ENCODE data around the gene PRIM2.

PRIM2 gene

DNA sequence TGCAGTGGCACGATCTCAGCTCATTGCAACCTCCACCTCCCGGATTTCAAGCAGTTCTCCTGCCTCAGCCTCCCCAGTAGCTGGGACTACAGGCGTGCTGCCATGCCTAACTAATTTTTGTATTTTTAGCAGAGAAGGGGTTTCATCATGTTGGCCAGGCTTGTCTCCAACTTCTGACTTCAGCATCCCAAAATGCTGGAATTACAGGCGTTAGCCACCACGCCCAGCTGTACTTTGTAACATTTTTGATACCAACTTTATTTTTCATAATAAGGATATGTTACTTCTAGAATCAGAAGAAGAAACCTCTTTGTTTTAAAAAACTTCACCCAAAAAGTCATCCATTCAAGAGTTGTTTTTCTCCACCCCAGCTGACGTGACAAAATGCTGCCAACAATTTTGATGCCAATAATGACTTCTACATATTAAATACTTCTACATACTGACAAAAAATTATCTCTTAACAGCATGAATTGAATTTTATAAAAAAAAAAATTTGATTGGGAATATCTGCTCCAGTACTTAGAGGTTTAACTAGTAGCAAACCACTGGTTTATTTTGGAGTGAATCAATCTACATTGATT, 22.5 kb upstream of the PRIM2 start:
- H3K79me2 ChIP-seq (ENCODE audit: insufficient read depth, low read length), result no peaks in the 10 kb centered on the region
- H2AFZ ChIP-seq (ENCODE audit: low read depth, low read length, severe bottlenecking), result no peak overlapping the region
- H3K27me3 ChIP-seq (ENCODE audit: low read length), result no peaks in the 10 kb centered on the region
- H3K36me3 ChIP-seq (ENCODE audit: low read length), result no peaks in the 10 kb centered on the region
- H4K20me1 ChIP-seq (ENCODE audit: low read depth, low read length), result no peaks in the 10 kb centered on the region
- TF ChIP-seq, protein P1, sequence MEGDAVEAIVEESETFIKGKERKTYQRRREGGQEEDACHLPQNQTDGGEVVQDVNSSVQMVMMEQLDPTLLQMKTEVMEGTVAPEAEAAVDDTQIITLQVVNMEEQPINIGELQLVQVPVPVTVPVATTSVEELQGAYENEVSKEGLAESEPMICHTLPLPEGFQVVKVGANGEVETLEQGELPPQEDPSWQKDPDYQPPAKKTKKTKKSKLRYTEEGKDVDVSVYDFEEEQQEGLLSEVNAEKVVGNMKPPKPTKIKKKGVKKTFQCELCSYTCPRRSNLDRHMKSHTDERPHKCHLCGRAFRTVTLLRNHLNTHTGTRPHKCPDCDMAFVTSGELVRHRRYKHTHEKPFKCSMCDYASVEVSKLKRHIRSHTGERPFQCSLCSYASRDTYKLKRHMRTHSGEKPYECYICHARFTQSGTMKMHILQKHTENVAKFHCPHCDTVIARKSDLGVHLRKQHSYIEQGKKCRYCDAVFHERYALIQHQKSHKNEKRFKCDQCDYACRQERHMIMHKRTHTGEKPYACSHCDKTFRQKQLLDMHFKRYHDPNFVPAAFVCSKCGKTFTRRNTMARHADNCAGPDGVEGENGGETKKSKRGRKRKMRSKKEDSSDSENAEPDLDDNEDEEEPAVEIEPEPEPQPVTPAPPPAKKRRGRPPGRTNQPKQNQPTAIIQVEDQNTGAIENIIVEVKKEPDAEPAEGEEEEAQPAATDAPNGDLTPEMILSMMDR (IDR thresholded peaks at IDR 0.05; ENCODE audit: insufficient read depth, low read length, poor library complexity, severe bottlenecking), result no peak
- TF ChIP-seq EZH2phosphoT487 (conservative IDR thresholded peaks at IDR 0.05; ENCODE audit: low read length), result no peak
- H3K4me2 ChIP-seq (ENCODE audit: low read depth, low read length, poor library complexity, severe bottlenecking), result no peak overlapping the region
- H3K9me3 ChIP-seq (ENCODE audit: insufficient read depth, low read length), result no peaks in the 10 kb centered on the region
- H3F3A ChIP-seq (ENCODE audit: insufficient read depth), result no peaks in the 10 kb centered on the region
- H3K9ac ChIP-seq (ENCODE audit: low read length), result no peak overlapping the region
- no peak overlapping the region for H3K4me3 ChIP-seq (ENCODE audit: insufficient read depth, low read length, poor library complexity, severe bottlenecking)
- H3K27ac ChIP-seq (ENCODE audit: low read depth, low read length), result no peak overlapping the region
- H3K9me2 ChIP-seq (replicated peaks; ENCODE audit: insufficient read depth, low read length), result no peaks in the 10 kb centered on the region

- Histone ChIP-seq H4K20me1 (ENCODE audit: low read depth, low read length) (no peaks in the 10 kb centered on the region), H3K36me3 (ENCODE audit: low read length) (no peaks in the 10 kb centered on the region), H3K4me3 (ENCODE audit: insufficient read depth, low read length, poor library complexity, severe bottlenecking) (no peak overlapping the region), H3K79me2 (ENCODE audit: insufficient read depth, low read length) (no peaks in the 10 kb centered on the region), H3K27ac (ENCODE audit: low read depth, low read length) (no peak overlapping the region), H3F3A (ENCODE audit: insufficient read depth) (no peaks in the 10 kb centered on the region), H3K9me2 (replicated peaks; ENCODE audit: insufficient read depth, low read length) (no peaks in the 10 kb centered on the region), H2AFZ (ENCODE audit: low read depth, low read length, severe bottlenecking) (no peak overlapping the region), H3K9ac (ENCODE audit: low read length) (no peak overlapping the region), H3K4me2 (ENCODE audit: low read depth, low read length, poor library complexity, severe bottlenecking) (no peak overlapping the region), H3K27me3 (ENCODE audit: low read length) (no peaks in the 10 kb centered on the region), H3K9me3 (ENCODE audit: insufficient read depth, low read length) (no peaks in the 10 kb centered on the region)
- TF ChIP-seq EZH2phosphoT487 (conservative IDR thresholded peaks at IDR 0.05; ENCODE audit: low read length), result no peak
- TF ChIP-seq, protein P1 (IDR thresholded peaks at IDR 0.05; ENCODE audit: insufficient read depth, low read length, poor library complexity, severe bottlenecking), result no peak
Measured at GRCh38 chr6:57297505-57297904, 19.9 kb upstream of the PRIM2 start.

- Histone ChIP-seq H3K36me3 (ENCODE audit: low read length) (no peaks in the 10 kb centered on the region), H2AFZ (ENCODE audit: low read depth, low read length, severe bottlenecking) (no peak overlapping the region), H3K4me2 (ENCODE audit: low read depth, low read length, poor library complexity, severe bottlenecking) (no peak overlapping the region)
Measured at GRCh38 chr6:57298741-57299140, 18.7 kb upstream of the PRIM2 start.

More at GRCh38 chr6:57298741-57299140, 18.7 kb upstream of the PRIM2 start:
- no peaks in the 10 kb centered on the region for H3K9me3 ChIP-seq (ENCODE audit: insufficient read depth, low read length)
- no peaks in the 10 kb centered on the region for H4K20me1 ChIP-seq (ENCODE audit: low read depth, low read length)
- H3K4me3 ChIP-seq (ENCODE audit: insufficient read depth, low read length, poor library complexity, severe bottlenecking), result no peak overlapping the region
- no peaks in the 10 kb centered on the region for H3K27me3 ChIP-seq (ENCODE audit: low read length)
- no peaks in the 10 kb centered on the region for H3F3A ChIP-seq (ENCODE audit: insufficient read depth)
- no peaks in the 10 kb centered on the region for H3K9me2 ChIP-seq (replicated peaks; ENCODE audit: insufficient read depth, low read length)
- TF ChIP-seq EZH2phosphoT487 (conservative IDR thresholded peaks at IDR 0.05; ENCODE audit: low read length), result no peak
- TF ChIP-seq, protein P1 (IDR thresholded peaks at IDR 0.05; ENCODE audit: insufficient read depth, low read length, poor library complexity, severe bottlenecking), result no peak
- H3K9ac ChIP-seq (ENCODE audit: low read length), result no peak overlapping the region
- H3K27ac ChIP-seq (ENCODE audit: low read depth, low read length), result no peak overlapping the region
- H3K79me2 ChIP-seq (ENCODE audit: insufficient read depth, low read length), result no peaks in the 10 kb centered on the region
